HL-60 (cell line): ENCODE results near the gene ATG4D.
"Not testable (repeated sequence)": the region's sequence is repeated elsewhere in the genome, so short reads cannot be mapped to it uniquely, and the experiment has no call there.

ENCODE experiments used
- DNase-seq, 2 experiments: peaks; one replicate each; pipeline ENCODE4 v3.0.0-alpha.2; 2010 to 2020; ENCODE audit warnings: low read depth in 1 of 2, low spot score in 1 of 2
- H3K27ac ChIP-seq: fragments of 250-450 bp; sonication (Bioruptor Pico); replicated peaks from 2 replicates; pipeline ENCODE4 v1.5.1; 2020; ENCODE audit warnings: mild to moderate bottlenecking, moderate library complexity
- H3K27me3 ChIP-seq: fragments of 250-450 bp; sonication (Bioruptor Pico); 2 replicates; pipeline ENCODE4 v1.5.1; 2021; ENCODE audit warnings: mild to moderate bottlenecking, moderate library complexity; ENCODE audit not compliant: insufficient read depth, poor library complexity, severe bottlenecking
- H3K4me3 ChIP-seq: replicated peaks from 2 replicates; pipeline ENCODE4 v1.5.1; 2011; ENCODE audit warnings: mild to moderate bottlenecking, control low read depth, low read length; ENCODE audit not compliant: insufficient read depth
- GABPA ChIP-seq: IDR thresholded peaks from 2 replicates; pipeline ENCODE4 v1.6.1; 2012; ENCODE audit warnings: low read depth
- POLR2AphosphoS5 ChIP-seq: IDR thresholded peaks from 2 replicates; pipeline ENCODE4 v1.6.1; 2012; ENCODE audit warnings: low read depth
- REST ChIP-seq: IDR thresholded peaks from 2 replicates; pipeline ENCODE4 v1.6.1; 2012; ENCODE audit warnings: low read depth; ENCODE audit not compliant: insufficient replicate concordance
- SPI1 ChIP-seq: IDR thresholded peaks from 2 replicates; pipeline ENCODE4 v1.6.1; 2012; ENCODE audit warnings: low read depth, mild to moderate bottlenecking, borderline replicate concordance
- TF ChIP-seq, protein P1 (sequence below): IDR thresholded peaks from one replicate; pipeline ENCODE4 v1.5.1; 2011; ENCODE audit warnings: low read length, control low read depth, inconsistent platforms; ENCODE audit not compliant: insufficient read depth

ATG4D gene

DNA sequence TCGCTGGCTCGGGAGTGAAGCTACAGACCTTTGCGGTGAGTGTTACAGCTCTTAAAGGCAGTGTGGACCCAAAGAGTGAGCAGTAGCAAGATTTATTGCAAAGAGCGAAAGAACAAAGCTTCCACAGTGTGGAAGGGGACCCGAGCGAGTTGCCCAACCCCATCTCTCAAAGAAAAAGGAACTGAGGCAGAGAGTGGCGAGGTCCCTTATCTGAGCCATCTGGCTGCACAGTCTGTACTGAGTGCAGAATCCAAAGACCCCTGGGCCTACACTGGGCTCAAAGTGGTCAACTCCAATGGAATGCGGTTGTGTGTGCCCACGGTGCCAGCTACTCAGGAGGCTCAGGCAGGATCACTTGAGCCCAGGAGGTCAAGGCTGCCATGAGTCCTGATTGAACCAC is 4.7 kb upstream of the ATG4D start:
- not testable (repeated sequence) for H3K27me3 ChIP-seq, H3K4me3 ChIP-seq, H3K27ac ChIP-seq
- peak in 1 of 2 experiments; percentile 44 for DNase-seq
- TF ChIP-seq SPI1: peak; percentile 44; the same call in 1 of the 2 replicates

DNA sequence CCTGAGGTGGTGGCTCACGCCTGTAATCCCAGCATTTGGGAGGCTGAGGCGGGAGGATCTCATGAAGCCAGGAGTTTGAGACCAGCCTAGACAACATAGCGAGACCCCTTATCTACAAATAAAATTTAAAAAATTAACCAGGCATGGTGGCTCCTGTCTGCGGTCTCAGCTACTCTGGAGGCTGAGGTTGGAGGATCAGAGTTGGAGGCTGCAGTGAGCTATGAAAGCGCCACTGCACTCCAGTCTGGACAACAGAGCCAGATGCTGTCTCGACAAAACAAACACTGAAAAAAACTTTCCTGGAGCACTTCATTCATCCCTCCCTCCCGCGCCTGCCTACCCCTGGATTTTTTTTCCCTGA is 665 bp upstream of the ATG4D start:
- Histone ChIP-seq H3K27ac (no peak overlapping the region), H3K27me3 (no peaks in the 10 kb centered on the region), H3K4me3 (peak overlapping the region; percentile 72)
- TF ChIP-seq, protein P1, sequence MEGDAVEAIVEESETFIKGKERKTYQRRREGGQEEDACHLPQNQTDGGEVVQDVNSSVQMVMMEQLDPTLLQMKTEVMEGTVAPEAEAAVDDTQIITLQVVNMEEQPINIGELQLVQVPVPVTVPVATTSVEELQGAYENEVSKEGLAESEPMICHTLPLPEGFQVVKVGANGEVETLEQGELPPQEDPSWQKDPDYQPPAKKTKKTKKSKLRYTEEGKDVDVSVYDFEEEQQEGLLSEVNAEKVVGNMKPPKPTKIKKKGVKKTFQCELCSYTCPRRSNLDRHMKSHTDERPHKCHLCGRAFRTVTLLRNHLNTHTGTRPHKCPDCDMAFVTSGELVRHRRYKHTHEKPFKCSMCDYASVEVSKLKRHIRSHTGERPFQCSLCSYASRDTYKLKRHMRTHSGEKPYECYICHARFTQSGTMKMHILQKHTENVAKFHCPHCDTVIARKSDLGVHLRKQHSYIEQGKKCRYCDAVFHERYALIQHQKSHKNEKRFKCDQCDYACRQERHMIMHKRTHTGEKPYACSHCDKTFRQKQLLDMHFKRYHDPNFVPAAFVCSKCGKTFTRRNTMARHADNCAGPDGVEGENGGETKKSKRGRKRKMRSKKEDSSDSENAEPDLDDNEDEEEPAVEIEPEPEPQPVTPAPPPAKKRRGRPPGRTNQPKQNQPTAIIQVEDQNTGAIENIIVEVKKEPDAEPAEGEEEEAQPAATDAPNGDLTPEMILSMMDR: no peak
- no peak for TF ChIP-seq GABPA
- no peak for TF ChIP-seq REST
- TF ChIP-seq POLR2AphosphoS5: no peak
- TF ChIP-seq SPI1: no peak
- no peak for DNase-seq

DNA sequence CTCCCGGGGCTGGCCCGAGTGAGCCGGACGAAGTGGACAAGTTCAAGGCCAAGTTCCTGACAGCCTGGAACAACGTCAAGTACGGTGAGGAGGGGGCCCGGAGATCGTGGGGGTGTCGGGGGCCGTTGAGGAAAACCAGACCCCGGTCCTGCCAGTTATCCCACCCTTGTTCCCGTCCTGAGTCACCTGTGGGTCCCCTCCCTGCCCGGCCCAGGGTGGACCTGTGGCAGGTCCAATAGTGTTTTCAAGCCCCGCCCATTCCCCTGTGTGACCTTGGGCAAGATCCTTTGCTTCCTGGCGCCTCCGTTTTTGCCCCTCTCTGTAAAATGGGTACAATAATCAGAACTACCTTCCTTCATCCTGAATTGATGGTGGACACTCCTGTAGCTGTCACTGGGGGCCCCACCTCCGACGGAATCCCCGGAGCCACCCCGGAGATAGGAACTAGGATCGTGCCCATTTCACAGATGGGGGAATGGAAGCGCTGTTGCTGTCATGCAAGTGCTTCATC is 593 bp downstream of the ATG4D start:
- Histone ChIP-seq H3K27me3 (no peaks in the 10 kb centered on the region), H3K27ac (peak overlapping the region; percentile 68), H3K4me3 (peak overlapping the region; percentile 72)
- TF ChIP-seq, protein P1: no peak
- TF ChIP-seq SPI1: no peak
- TF ChIP-seq GABPA: no peak
- no peak for TF ChIP-seq POLR2AphosphoS5
- no peak for TF ChIP-seq REST
- DNase-seq: peak in 1 of 2 experiments; percentile 33

DNA sequence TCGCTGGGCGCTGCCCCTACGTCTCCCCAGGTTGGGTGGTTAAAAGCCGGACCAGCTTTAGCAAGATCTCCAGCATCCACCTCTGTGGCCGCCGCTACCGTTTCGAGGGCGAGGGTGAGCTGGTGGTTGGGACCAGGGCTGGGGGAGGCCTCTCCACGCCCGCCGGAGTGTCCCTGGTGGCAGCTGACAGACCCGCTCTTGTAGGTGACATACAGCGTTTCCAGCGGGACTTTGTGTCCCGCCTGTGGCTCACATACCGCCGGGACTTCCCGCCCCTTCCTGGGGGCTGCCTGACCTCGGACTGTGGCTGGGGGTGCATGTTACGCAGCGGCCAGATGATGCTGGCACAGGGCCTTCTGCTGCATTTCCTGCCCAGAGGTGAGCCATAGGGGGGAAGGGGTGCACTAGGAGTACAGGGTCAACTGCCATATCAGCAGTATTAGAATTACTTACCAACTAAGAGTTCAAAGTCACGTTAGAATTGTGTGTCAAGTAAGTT is 1.1 kb downstream of the ATG4D start:
- Histone ChIP-seq H3K27me3 (no peaks in the 10 kb centered on the region), H3K27ac (no peak overlapping the region), H3K4me3 (peak overlapping the region; percentile 72)
- peak in 1 of 2 experiments; percentile 1 for DNase-seq
- no peak for TF ChIP-seq POLR2AphosphoS5
- TF ChIP-seq REST: no peak
- no peak for TF ChIP-seq SPI1
- TF ChIP-seq, protein P1: no peak
- no peak for TF ChIP-seq GABPA
